K562 (cell line): ENCODE data around the gene SPRR2E. TPM values are rescaled to one million over a fixed set of nuclear protein-coding genes. Genes with fewer than 3 reads are reported as not detected.

Experiments used
- ARID1B ChIP-seq: fragments of 450-650 bp; IDR thresholded peaks from 2 replicates; pipeline ENCODE4 v1.6.1; 2016; ENCODE audit warnings: antibody characterized with exemption, mild to moderate bottlenecking, inconsistent platforms
- CEBPB ChIP-seq: fragments of 450-650 bp; IDR thresholded peaks from 2 replicates; pipeline ENCODE4 v1.6.1; 2016; ENCODE audit warnings: missing genetic modification characterization, missing compliant biosample characterization
- HIVEP1 ChIP-seq: fragments of 250-450 bp; sonication (Bioruptor Pico); IDR thresholded peaks from 2 replicates; pipeline ENCODE4 v1.4.0; 2020; ENCODE audit warnings: mild to moderate bottlenecking
- NFRKB ChIP-seq: fragments of 450-650 bp; IDR thresholded peaks from 2 replicates; pipeline ENCODE4 v1.6.1; 2016; ENCODE audit warnings: low read depth
- TAF9B ChIP-seq: fragments of 450-650 bp; IDR thresholded peaks from 2 replicates; pipeline ENCODE4 v1.6.1; 2018; ENCODE audit warnings: mild to moderate bottlenecking; ENCODE audit not compliant: partially characterized antibody
- ZNF174 ChIP-seq: fragments of 250-450 bp; sonication (Bioruptor Pico); IDR thresholded peaks from 2 replicates; pipeline ENCODE4 v1.4.0; 2020; ENCODE audit warnings: mild to moderate bottlenecking
- polyA plus RNA-seq, 8 experiments: library from polyadenylated mRNA; depleted of rRNA in 4 of 8; stranded (reverse) in 5 of 8; unstranded in 3 of 8; fragments of >200 nt; fragmentation: Nextera tagmentation in 2 of 8; fragmentation: Illumina TruSeq in 1 of 8; extraction: Ambion mirVana in 2 of 8; extraction: Trizol in 1 of 8; gene quantifications; 2 replicates each; pipeline versions ENCODE4 v1.2.1 to v1.2.3, GENCODE V29; 2011 to 2014; ENCODE audit warnings: inconsistent platforms in 1 of 8, missing spikeins in 1 of 8
- total RNA-seq, 7 experiments: library from RNA; depleted of rRNA in 6 of 7; stranded (reverse); fragments of >200 nt in 6 of 7; fragmentation: Illumina TruSeq in 2 of 7; extraction: Trizol in 2 of 7; gene quantifications; 2 replicates each; pipeline versions ENCODE4 v1.2.1 to v1.2.3, GENCODE V29; 2011 to 2021; ENCODE audit warnings: low replicate concordance in 1 of 7
- TF ChIP-seq, protein P1 (sequence below): fragments of 250-450 bp; sonication (Bioruptor Pico); IDR thresholded peaks from 2 replicates; pipeline ENCODE4 v1.5.0; 2021; ENCODE audit warnings: mild to moderate bottlenecking, moderate library complexity
- TF ChIP-seq, protein P2 (sequence below): sonication (generic); formaldehyde crosslinking; IDR thresholded peaks from 2 replicates; pipeline ENCODE4 v1.8.0; 2022; ENCODE audit warnings: mild to moderate bottlenecking, missing genetic modification reagents

SPRR2E gene
- total and polyA plus RNA-seq, 9 of the 15 experiments (the other 6 are each of a cell fraction or from before 2014, with no cell fraction given): not detected

DNA sequence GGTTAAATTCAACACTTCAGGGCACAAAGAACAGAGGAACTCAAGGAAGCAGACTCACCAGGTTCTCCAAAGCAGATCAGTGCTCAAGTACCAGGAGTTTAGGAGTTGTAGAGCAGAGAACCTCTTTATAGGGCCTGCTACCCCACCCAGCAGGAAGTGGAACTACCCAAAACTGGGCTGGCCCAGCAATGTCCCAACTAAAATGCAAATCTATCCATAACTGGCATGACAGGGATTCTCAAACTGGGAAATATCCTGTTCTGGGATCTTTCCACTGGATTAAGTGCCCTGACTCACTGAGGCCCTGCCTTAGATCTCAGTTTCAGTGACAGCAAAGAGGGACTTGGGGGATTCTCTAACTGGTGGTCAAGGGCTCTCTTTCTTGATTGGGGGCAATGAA lies at the start of gene SPRR2E (continued):
- TF ChIP-seq, protein P1, sequence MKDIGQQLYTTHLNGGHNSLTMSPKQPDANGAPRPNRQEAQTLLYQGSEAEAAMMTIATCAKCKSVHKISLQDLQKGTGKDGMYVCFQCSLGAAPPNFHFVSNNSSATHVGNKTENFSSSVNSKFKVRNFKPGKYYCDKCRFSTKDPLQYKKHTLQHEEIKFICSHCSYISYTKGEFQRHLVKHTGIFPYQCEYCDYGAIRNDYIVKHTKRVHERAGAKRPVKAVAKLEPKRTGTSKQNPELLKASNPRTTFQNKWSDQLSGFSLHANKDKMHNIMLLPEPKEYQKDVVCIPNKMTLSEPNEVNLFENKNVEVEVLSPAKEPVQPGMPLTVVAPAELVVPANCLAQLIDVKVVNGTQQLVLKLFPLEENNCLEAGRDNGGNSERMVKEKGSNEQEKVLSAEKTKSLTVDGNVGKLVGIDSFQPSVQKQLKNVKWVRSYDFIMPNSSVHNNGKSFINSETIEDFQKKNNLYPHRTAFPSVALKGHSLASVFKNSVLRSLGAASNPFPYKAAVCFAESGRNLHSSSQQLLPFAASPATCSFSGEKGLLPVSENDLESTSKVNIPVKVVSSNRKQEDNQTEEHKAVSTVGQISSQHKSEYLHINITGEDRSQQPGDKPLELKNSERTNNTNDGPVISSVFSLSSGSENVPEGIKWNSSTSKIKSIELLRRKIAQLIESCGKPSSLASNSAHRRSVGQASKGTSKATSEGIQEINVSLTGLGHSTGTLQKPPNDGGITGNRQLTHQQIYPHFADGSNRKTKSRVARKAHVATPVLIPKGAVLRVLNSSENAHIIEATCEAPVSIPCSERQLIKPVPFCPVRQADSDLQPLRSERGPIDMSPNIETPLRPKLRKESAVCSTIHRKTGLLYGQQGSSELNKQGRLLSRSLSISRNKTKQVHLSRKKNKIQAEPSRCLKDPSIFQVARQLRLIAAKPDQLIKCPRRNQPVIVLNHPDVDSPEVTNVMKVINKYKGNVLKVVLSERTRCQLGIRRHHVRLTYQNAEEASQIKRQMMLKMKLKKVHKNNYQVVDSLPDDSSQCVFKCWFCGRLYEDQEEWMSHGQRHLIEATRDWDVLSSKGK (CRISPR knock-in tag): no peak
- no peak for TF ChIP-seq TAF9B
- no peak for TF ChIP-seq CEBPB
- no peak for TF ChIP-seq ZNF174 (CRISPR knock-in tag)
- TF ChIP-seq HIVEP1 (CRISPR knock-in tag): no peak
- TF ChIP-seq, protein P2, sequence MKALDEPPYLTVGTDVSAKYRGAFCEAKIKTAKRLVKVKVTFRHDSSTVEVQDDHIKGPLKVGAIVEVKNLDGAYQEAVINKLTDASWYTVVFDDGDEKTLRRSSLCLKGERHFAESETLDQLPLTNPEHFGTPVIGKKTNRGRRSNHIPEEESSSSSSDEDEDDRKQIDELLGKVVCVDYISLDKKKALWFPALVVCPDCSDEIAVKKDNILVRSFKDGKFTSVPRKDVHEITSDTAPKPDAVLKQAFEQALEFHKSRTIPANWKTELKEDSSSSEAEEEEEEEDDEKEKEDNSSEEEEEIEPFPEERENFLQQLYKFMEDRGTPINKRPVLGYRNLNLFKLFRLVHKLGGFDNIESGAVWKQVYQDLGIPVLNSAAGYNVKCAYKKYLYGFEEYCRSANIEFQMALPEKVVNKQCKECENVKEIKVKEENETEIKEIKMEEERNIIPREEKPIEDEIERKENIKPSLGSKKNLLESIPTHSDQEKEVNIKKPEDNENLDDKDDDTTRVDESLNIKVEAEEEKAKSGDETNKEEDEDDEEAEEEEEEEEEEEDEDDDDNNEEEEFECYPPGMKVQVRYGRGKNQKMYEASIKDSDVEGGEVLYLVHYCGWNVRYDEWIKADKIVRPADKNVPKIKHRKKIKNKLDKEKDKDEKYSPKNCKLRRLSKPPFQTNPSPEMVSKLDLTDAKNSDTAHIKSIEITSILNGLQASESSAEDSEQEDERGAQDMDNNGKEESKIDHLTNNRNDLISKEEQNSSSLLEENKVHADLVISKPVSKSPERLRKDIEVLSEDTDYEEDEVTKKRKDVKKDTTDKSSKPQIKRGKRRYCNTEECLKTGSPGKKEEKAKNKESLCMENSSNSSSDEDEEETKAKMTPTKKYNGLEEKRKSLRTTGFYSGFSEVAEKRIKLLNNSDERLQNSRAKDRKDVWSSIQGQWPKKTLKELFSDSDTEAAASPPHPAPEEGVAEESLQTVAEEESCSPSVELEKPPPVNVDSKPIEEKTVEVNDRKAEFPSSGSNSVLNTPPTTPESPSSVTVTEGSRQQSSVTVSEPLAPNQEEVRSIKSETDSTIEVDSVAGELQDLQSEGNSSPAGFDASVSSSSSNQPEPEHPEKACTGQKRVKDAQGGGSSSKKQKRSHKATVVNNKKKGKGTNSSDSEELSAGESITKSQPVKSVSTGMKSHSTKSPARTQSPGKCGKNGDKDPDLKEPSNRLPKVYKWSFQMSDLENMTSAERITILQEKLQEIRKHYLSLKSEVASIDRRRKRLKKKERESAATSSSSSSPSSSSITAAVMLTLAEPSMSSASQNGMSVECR (CRISPR knock-in tag): no peak
- no peak for TF ChIP-seq ARID1B
- no peak for TF ChIP-seq NFRKB
